Stimulated activated CD4-positive, alpha-beta T cell treated with anti-CD3 and anti-CD28 coated beads, Interleukin-4, amount 100 ng/mL, for 1 hour (primary cell): ENCODE results near the gene FOXD1.
"Not testable (repeated sequence)": the region's sequence is repeated elsewhere in the genome, so short reads cannot be mapped to it uniquely, and the experiment has no call there.

ENCODE experiments used
- DNase-seq: peaks from one replicate; pipeline ENCODE4 v3.0.0-alpha.2; 2020

FOXD1 gene

GRCh38 chr5:73448463-73449136 is at the start of gene FOXD1:
TSS of gene FOXD1 (minus strand) at chr5:73448777. CDS start at chr5:73448362, 415 bp downstream.
- DNase-seq = peak; percentile 44

DNA sequence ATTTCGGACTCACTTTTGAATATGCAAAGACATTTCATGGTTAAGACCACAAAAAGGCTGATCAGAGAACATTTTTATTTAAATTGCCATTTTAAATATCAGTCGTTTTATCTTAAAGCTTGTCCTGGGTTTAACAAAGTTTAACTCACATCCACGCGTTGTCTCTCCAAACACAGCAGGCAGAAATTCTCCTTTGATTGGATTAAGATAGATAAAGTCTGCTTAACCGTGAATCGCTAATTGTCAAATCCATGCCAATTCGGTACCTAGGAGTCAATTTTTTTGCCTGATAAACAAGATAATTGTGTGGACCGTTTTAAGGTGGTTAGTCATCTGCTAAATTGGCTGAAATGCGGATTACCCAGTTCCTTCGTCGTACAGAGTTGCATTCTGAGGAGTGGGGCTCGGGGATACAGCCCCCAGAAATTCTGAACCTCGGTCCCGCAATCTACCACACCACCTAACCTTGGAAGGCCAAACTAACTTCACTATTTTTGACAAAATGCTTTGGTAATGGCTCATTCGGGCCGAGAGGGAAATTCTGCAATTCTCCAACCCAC is 49.0 kb upstream of the FOXD1 start:
- DNase-seq = no peak

DNA sequence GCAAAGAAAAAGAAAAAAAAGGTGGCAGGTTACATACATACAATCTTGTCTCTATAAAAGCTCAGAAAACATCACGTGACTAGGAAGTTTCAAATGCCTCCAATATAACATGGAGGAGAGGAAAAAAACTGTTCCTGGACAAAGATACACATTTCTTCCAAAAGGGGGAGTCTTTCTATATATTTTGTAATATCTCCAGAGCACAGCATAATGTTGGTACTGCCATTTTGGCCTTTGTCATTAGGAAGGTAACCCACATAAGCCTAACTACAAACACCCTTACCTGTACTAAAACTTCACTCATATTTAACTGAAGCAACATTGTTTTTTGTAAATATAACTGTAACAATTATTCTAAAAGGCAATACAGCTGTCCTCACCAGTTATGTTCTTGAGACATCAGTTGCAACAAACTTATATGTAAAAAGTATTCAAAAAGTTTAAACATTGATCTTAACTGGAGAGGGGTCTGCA is 48.4 kb upstream of the FOXD1 start:
- no peak for DNase-seq

DNA sequence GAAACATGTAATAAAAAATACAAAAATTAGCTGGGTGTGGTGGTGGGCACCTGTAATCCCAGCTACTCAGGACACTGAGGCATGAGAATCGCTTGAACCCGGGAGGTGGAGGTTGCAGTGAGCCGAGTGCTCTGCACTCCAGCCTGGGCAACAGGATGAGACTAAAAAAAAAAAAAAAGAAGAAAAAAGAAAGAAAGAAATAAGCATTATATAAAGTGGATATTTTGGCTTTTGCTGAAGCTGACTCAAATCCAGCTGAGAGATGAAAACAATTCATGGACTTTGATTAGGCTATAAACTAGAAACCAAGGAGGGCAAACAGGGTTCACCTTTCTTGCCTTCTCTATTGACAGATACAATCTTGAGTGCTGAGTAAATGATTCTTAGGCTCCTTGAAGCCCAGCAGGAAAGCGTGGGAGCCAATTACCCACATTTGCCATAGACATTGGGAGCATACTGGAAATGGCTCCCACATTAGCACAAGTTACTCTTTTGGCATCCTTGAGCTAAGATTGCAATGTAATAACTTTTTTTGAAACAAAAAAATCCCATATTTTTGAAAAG is 47.3 kb upstream of the FOXD1 start:
- DNase-seq = no peak

- no peak for DNase-seq
These were observed 46.1 kb upstream of the FOXD1 start for GRCh38 chr5:73494721-73495120.

- DNase-seq = no peak
These were observed 44.8 kb upstream of the FOXD1 start for GRCh38 chr5:73493421-73493820.

DNA sequence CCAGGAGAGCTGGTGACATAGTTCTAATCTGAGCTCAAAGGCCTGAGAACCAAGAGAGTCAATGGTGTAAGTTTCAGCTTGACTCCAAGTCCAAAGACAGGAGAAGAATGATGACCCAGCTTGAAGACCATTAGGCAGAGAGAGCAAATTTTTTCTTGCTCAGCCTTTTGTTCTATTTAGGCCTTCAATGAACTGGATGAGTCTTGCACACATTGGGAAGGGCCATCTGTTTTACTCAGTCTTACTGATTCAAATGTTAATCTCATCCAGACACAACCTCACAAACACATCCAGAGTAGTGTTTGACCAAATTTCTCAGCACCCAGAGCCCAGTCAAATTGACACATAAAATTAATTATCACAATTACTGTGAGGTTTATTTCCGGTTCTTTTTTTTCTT is 42.6 kb upstream of the FOXD1 start:
- no peak for DNase-seq

DNA sequence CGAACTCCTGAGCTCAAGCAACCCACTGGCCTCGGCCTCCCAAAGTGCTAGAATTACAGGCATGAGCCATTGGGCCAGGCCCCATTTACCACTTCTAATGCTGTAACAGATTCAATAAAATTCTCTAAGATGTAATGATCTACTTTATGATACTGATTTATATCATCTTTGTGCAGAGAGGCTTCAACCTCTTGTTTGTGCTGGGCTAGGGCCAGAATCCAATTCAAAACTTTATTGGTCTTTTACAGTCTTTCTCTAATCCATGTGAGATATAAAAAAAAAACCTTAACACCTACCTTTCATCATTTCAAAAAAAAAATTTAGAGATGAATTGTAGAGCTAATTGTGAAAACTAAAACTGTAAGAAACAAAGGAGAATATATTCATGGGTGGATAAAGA is 41.5 kb upstream of the FOXD1 start:
- DNase-seq = no peak

- no peak for DNase-seq
These were observed 40.2 kb upstream of the FOXD1 start for GRCh38 chr5:73488806-73489205.

DNA sequence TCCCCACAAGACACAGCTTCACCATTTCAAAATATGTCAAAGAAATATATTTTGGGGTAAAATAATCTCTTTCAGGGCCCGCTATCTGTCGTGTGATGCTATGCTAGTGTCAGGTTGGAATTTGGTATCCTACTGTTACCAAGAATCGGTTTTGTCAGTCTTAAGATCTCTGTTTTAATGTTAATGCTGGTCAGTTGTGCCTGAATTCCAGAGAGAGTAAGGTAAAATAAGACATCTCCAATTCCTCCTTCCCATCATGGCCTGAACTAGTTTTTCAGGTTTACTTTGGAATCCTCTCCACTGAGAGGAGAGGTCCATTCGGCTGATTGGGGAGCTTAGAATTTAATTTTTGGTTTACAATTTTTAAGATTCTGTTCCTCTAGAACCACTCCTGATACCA is 39.2 kb upstream of the FOXD1 start:
- DNase-seq = no peak

DNA sequence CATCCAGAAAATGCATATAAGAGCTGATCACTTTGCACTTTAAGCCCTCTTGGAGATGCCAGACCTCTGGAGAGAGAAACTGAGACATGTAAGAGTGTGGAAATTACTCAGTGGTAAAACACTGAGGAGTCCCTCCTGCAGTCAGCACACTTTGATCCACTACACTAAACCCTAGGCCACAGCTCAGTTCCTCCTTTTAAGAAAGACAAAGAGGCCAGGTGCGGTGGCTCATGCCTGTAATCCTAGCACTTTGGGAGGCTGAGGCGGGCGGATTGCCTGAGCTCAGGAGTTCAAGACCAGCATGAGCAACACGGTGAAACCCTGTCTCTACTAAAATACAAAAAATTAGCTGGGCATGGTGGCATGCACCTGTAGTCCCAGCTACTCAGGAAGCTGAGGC is 38.7 kb upstream of the FOXD1 start:
- not testable (repeated sequence) for DNase-seq

GRCh38 chr5:73486119-73486899 is 37.7 kb upstream of the FOXD1 start:
- DNase-seq = no peak

GRCh38 chr5:73485715-73486114 is 37.1 kb upstream of the FOXD1 start:
- DNase-seq = no peak

GRCh38 chr5:73484511-73484910 is 35.9 kb upstream of the FOXD1 start:
- no peak for DNase-seq

DNA sequence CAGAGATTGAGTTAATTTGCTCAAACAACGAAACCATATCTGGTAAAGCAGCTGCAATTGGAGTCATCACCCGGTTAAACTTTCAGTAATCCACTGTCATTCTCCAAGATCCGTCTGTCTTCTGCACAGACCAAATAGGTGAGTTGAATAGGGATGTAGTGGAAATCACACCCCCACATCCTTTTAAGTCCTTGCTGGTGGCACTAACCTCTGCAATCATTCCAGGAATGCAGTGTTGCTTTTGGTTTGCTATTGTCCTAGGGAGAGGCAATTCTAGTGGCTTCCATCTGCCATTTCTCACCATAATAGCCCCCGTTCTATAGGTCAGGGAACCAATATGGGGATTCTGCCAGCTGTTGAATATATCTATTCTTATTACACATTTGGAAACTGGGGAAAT is 35.1 kb upstream of the FOXD1 start:
- DNase-seq = no peak

DNA sequence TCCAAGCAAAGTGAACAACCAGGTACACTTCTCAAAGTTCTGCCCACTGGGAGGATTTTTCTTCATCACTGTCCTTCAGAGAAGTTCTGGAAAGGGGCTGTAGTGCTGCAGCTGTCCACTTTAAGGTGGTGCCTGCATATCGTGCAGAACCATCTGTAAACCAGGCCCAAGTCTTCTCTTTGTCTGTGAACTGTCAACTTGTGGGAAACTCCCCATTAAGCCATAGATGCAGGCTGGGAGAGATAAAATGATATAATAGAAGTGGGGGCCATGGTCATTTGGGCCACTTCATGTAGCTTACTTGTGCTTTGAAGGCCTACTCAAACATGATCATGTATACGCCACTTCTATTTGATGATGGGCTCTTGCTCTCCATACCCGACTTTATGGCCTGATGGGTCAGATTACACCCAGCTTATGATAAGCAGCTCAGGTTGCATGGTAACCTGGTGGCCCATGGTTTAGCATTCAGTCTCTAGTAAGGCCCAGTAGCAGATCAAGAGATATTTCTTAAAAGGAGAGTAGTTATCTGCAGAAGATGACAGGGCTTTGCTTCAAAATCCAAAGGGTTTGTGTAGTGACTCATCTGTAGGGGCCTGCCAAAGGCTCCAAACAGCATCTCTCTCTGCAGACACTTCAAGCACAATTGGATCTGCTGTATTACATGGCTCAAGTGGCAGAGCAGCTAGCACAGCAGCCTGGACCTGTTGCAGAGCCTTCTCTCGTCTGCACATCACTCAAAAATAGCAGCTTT is 34.0 kb upstream of the FOXD1 start:
- DNase-seq = no peak

GRCh38 chr5:73480500-73480899 is 31.9 kb upstream of the FOXD1 start:
- DNase-seq = no peak

- no peak for DNase-seq
These were observed 23.5 kb upstream of the FOXD1 start for GRCh38 chr5:73472116-73472515.

GRCh38 chr5:73471654-73472053 is 23.1 kb upstream of the FOXD1 start:
- DNase-seq = no peak

DNA sequence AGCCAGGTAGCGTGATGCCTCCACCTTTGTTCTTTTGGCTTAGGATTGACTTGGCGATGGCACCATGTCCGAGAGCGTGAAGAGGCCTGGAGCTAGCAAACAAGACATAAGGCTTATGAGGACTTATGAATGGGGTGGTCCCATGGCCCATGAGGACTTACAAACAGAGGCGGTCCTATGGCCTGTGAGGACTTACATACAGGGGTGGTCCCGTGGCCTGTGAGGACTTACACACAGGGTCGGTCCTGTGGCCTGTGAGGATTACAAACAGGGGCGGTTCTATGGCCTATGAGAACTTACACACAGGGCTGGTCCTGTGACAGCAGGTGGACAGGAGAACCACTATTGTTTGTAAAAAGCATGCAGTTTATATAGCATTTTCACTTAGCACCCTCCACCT is 21.3 kb upstream of the FOXD1 start:
- DNase-seq = no peak

- DNase-seq = not testable (repeated sequence)
These were observed 20.1 kb upstream of the FOXD1 start for GRCh38 chr5:73468638-73469037.

DNA sequence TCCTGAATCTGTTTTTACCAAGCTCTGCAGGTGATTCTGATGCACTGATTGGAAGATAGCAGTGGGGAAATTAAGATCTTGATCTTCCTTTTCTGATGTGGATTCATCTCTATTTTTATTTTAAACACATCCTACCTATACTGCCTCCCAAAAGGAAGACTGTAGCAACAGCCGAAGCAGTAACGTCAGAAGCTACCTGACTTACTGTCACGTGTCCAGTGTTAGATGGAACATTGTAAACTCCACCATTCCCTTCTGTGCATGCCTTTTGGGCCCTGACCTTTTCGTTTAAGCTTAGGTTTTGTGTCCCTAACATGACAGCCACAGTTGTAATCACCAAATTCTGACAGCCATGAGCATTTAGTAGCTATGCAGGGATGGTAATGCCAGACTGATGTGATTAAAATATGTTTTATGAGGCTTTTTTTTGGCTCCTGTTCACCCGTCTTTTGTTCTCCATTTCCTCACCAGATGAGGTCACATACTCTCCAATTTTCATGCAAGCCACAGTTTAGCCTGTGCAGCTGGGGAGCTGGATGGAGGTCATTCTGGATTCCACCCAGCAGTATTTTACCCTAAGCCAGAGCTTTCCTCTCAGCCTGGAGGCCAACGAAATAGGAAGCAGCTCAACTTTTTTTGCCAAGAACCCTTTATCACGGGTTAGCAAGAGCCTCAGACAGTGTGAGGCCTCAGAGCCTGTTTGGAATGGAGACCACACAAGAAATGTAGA is 15.6 kb upstream of the FOXD1 start:
- DNase-seq = no peak
